ENCODE results near the gene TADA2B.
"Not testable (repeated sequence)": the region's sequence is repeated elsewhere in the genome, so short reads cannot be mapped to it uniquely, and the experiment has no call there.

Gene TADA2B

GRCh38 chr4:7086384-7086783, 43.2 kb downstream of the TADA2B start:
- no peak for DNase-seq

- no peak for DNase-seq
Observed at GRCh38 chr4:7087036-7087435, 43.9 kb downstream of the TADA2B start.

- DNase-seq = no peak
Observed at GRCh38 chr4:7089213-7089986, 46.2 kb downstream of the TADA2B start.

- no peak for DNase-seq
Observed at GRCh38 chr4:7092026-7092425, 48.9 kb downstream of the TADA2B start.

GRCh38 chr4:7094916-7095315, 51.7 kb downstream of the TADA2B start:
- DNase-seq = no peak

GRCh38 chr4:7095611-7096155, 52.5 kb downstream of the TADA2B start:
- DNase-seq = no peak

GRCh38 chr4:7096236-7096635, 53.1 kb downstream of the TADA2B start:
- DNase-seq = no peak

GRCh38 chr4:7101692-7102515, 58.7 kb downstream of the TADA2B start:
- DNase-seq = peak; percentile 75

- DNase-seq = not testable (repeated sequence)
Observed at GRCh38 chr4:7102516-7102909, 59.3 kb downstream of the TADA2B start.

- DNase-seq = peak; percentile 93
Observed at GRCh38 chr4:7103031-7103606, 59.9 kb downstream of the TADA2B start.

GRCh38 chr4:7103607-7104365, 60.6 kb downstream of the TADA2B start:
- DNase-seq = peak; percentile 57

- no peak for DNase-seq
Observed at GRCh38 chr4:7104366-7105031, 61.3 kb downstream of the TADA2B start.

- DNase-seq = no peak
Observed at GRCh38 chr4:7105276-7105675, 62.1 kb downstream of the TADA2B start.

- no peak for DNase-seq
Observed at GRCh38 chr4:7107166-7107905, 64.2 kb downstream of the TADA2B start.
